H1 (cell line): ENCODE measurements around the gene CFAP157. TPM values are rescaled to one million over a fixed set of nuclear protein-coding genes. Genes with fewer than 3 reads are reported as not detected.

Source experiments
- CTCF ChIA-PET: fragments of 300-600 bp; sonication (Branson Sonifier 250); formaldehyde crosslinking; loops from one replicate; lab custom pipeline; 2021; ENCODE audit not compliant: partially characterized antibody; lab: Charles Lee
- POLR2A ChIA-PET: fragments of 300-600 bp; sonication (Branson Sonifier 250); formaldehyde crosslinking; loops from one replicate; lab custom pipeline; 2021; ENCODE audit warnings: inconsistent platforms; ENCODE audit not compliant: partially characterized antibody; lab: Charles Lee
- DNase-seq, 2 experiments: peaks; one replicate each; pipeline versions ENCODE4 v3.0.0 to v3.0.0-alpha.2; 2010 to 2022; ENCODE audit warnings: low spot score in 2 of 2, low read depth in 1 of 2, mixed read lengths in 1 of 2
- FAIRE-seq: peaks from 2 replicates; lab custom pipeline; 2011; peaks lifted over from hg19 to GRCh38; lab: Jason Lieb, UNC
- H2AFZ ChIP-seq: 2 replicates; pipeline ENCODE4 v1.8.1; 2012; ENCODE audit warnings: low read length, inconsistent platforms
- H2AK5ac ChIP-seq: 2 replicates; pipeline ENCODE4 v1.6.1; 2013; ENCODE audit warnings: low read depth, low read length
- H2BK120ac ChIP-seq: replicated peaks from 2 replicates; pipeline ENCODE3; 2013; ENCODE audit warnings: low read depth, low read length, inconsistent platforms
- H2BK12ac ChIP-seq: 2 replicates; pipeline ENCODE4 v1.6.1; 2013; ENCODE audit warnings: low read depth, low read length
- H2BK15ac ChIP-seq: 2 replicates; pipeline ENCODE4 v1.6.1; 2013; ENCODE audit warnings: low read length
- H2BK20ac ChIP-seq: 2 replicates; pipeline ENCODE4 v1.6.1; 2013; ENCODE audit warnings: low read length
- H2BK5ac ChIP-seq: 2 replicates; pipeline ENCODE4 v1.6.1; 2013; ENCODE audit warnings: low read depth, low read length
- H3K14ac ChIP-seq: 2 replicates; pipeline ENCODE4 v1.6.1; 2013; ENCODE audit warnings: inconsistent platforms; ENCODE audit not compliant: insufficient read length
- H3K18ac ChIP-seq: 2 replicates; pipeline ENCODE4 v1.6.1; 2013; ENCODE audit warnings: low read length; ENCODE audit errors: extremely low read depth
- H3K23ac ChIP-seq: 2 replicates; pipeline ENCODE4 v1.6.1; 2013; ENCODE audit warnings: inconsistent platforms; ENCODE audit not compliant: insufficient read length
- H3K23me2 ChIP-seq: 2 replicates; pipeline ENCODE4 v1.6.1; 2013; ENCODE audit warnings: low read depth, low read length
- H3K27ac ChIP-seq: 2 replicates; pipeline ENCODE4 v1.6.1; 2011; ENCODE audit warnings: low read depth, low read length, inconsistent platforms
- H3K27me3 ChIP-seq, 4 experiments: replicated peaks in 1 of 4; 1 replicate in 1 of 4; 2 replicates in 3 of 4; pipeline versions ENCODE4 v1.6.1 to v1.8.1; 2011 to 2013; ENCODE audit warnings: low read length in 3 of 4, mild to moderate bottlenecking in 3 of 4, inconsistent platforms in 2 of 4, mixed read lengths in 2 of 4, moderate library complexity in 1 of 4; ENCODE audit not compliant: control insufficient read depth in 3 of 4, insufficient read depth in 3 of 4; ENCODE audit errors: extremely low read depth in 1 of 4
- H3K36me3 ChIP-seq, 4 experiments: 2 replicates each; pipeline versions ENCODE4 v1.6.1 to v1.8.1; 2011 to 2013; ENCODE audit warnings: mild to moderate bottlenecking in 4 of 4, low read length in 3 of 4, moderate library complexity in 2 of 4, control low read depth in 1 of 4, inconsistent platforms in 1 of 4; ENCODE audit not compliant: insufficient read depth in 4 of 4, control insufficient read depth in 2 of 4
- H3K4ac ChIP-seq: replicated peaks from 2 replicates; pipeline ENCODE3; 2013; ENCODE audit warnings: low read length, low read depth, mixed read lengths, inconsistent platforms; ENCODE audit not compliant: insufficient read length
- H3K4me1 ChIP-seq, 4 experiments: replicated peaks in 1 of 4; 1 replicate in 1 of 4; 2 replicates in 3 of 4; pipeline versions ENCODE4 v1.6.1 to v1.8.1; 2011 to 2013; ENCODE audit warnings: low read length in 3 of 4, inconsistent platforms in 2 of 4, mixed read lengths in 1 of 4; ENCODE audit not compliant: insufficient read depth in 4 of 4, control insufficient read depth in 3 of 4
- H3K4me2 ChIP-seq, 2 experiments: 2 replicates each; pipeline versions ENCODE4 v1.6.1 to v1.8.1; 2011 to 2013; ENCODE audit warnings: low read depth in 2 of 2, low read length in 2 of 2, control low read depth in 1 of 2, inconsistent platforms in 1 of 2, mild to moderate bottlenecking in 1 of 2; ENCODE audit not compliant: insufficient read depth in 1 of 2
- H3K4me3 ChIP-seq, 4 experiments: fragments of 200-600, 300-600 bp in 1 of 4; sonication (generic), shearing (Covaris generic), sonication (Bioruptor Twin) in 1 of 4; 2 replicates each; pipeline versions ENCODE4 v1.5.1 to v1.8.1; 2011 to 2016; ENCODE audit warnings: low read length in 4 of 4, low read depth in 3 of 4, control low read depth in 2 of 4, inconsistent platforms in 2 of 4, mild to moderate bottlenecking in 2 of 4, mixed read lengths in 1 of 4, moderate library complexity in 1 of 4; ENCODE audit not compliant: insufficient read depth in 2 of 4; ENCODE audit errors: extremely low read depth in 1 of 4
- H3K56ac ChIP-seq: replicated peaks from 2 replicates; pipeline ENCODE3; 2013; ENCODE audit warnings: low read depth, mild to moderate bottlenecking, mixed read lengths, low read length, inconsistent platforms; ENCODE audit not compliant: insufficient read length
- H3K79me1 ChIP-seq: 2 replicates; pipeline ENCODE4 v1.6.1; 2013; ENCODE audit warnings: low read depth, low read length, control low read depth
- H3K79me2 ChIP-seq, 2 experiments: 2 replicates each; pipeline versions ENCODE4 v1.6.1 to v1.8.1; 2012 to 2013; ENCODE audit warnings: low read length in 2 of 2, mild to moderate bottlenecking in 2 of 2, inconsistent platforms in 1 of 2; ENCODE audit not compliant: insufficient read depth in 2 of 2, control insufficient read depth in 1 of 2
- H3K9ac ChIP-seq, 4 experiments: replicated peaks in 1 of 4; 1 replicate in 1 of 4; 2 replicates in 3 of 4; pipeline versions ENCODE4 v1.6.1 to v1.8.1; 2011 to 2013; ENCODE audit warnings: low read depth in 3 of 4, low read length in 3 of 4, control low read depth in 2 of 4, mild to moderate bottlenecking in 2 of 4, moderate library complexity in 2 of 4, inconsistent platforms in 1 of 4; ENCODE audit errors: extremely low read depth in 1 of 4
- H3K9me3 ChIP-seq, 2 experiments: 2 replicates each; pipeline versions ENCODE4 v1.6.1 to v1.8.1; 2012 to 2013; ENCODE audit warnings: mild to moderate bottlenecking in 2 of 2, moderate library complexity in 2 of 2, control low read depth in 1 of 2, inconsistent platforms in 1 of 2, low read depth in 1 of 2, low read length in 1 of 2, mixed read lengths in 1 of 2; ENCODE audit not compliant: insufficient read depth in 2 of 2
- H4K20me1 ChIP-seq, 2 experiments: replicated peaks in 1 of 2; 2 replicates each; pipeline versions ENCODE3 to v1.8.1; 2011 to 2013; ENCODE audit warnings: inconsistent platforms in 2 of 2, low read length in 2 of 2, mild to moderate bottlenecking in 1 of 2; ENCODE audit not compliant: insufficient read depth in 2 of 2, control insufficient read depth in 1 of 2
- H4K5ac ChIP-seq: 2 replicates; pipeline ENCODE4 v1.6.1; 2013; ENCODE audit warnings: low read length, low read depth, mixed read lengths, inconsistent platforms; ENCODE audit not compliant: insufficient read length
- H4K8ac ChIP-seq: 2 replicates; pipeline ENCODE4 v1.8.0; 2013; ENCODE audit warnings: mild to moderate bottlenecking, moderate library complexity, low read length, inconsistent platforms; ENCODE audit not compliant: insufficient read depth; ENCODE audit errors: extremely low read depth
- H4K91ac ChIP-seq: replicated peaks from 2 replicates; pipeline ENCODE3; 2013; ENCODE audit warnings: low read length, mixed read lengths, inconsistent platforms; ENCODE audit not compliant: insufficient read length
- CEBPB ChIP-seq: IDR thresholded peaks from 2 replicates; pipeline ENCODE4 v1.6.1; 2012; ENCODE audit warnings: low read depth, low read length
- CTBP2 ChIP-seq: IDR thresholded peaks from 2 replicates; pipeline ENCODE4 v1.7.0; 2011; ENCODE audit warnings: borderline replicate concordance, mild to moderate bottlenecking, moderate library complexity, mixed read lengths, low read length; ENCODE audit not compliant: insufficient read depth, insufficient read length
- HDAC6 ChIP-seq: IDR thresholded peaks from one replicate; pipeline ENCODE4 v1.7.1; 2012; ENCODE audit warnings: low read depth, mild to moderate bottlenecking, inconsistent platforms, low read length, moderate library complexity
- KDM1A ChIP-seq: fragments of 200-600, 300-600 bp; sonication (generic); IDR thresholded peaks from 2 replicates; pipeline ENCODE4 v1.7.1; 2016; ENCODE audit warnings: mild to moderate bottlenecking, low read length, borderline replicate concordance
- KDM5A ChIP-seq: fragments of 200-600 bp; IDR thresholded peaks from 2 replicates; pipeline ENCODE4 v1.7.1; 2012; ENCODE audit warnings: mild to moderate bottlenecking, low read length, inconsistent platforms, mixed read lengths
- PHF8 ChIP-seq: fragments of 200-600 bp; sonication (generic); conservative IDR thresholded peaks from 2 replicates; pipeline ENCODE4 v1.7.1; 2012; ENCODE audit warnings: low read depth, mild to moderate bottlenecking, inconsistent platforms, low read length, moderate library complexity
- RNF2 ChIP-seq: fragments of 200-900, 300-1000 bp; sonication (generic); IDR thresholded peaks from 2 replicates; pipeline ENCODE4 v1.7.1; 2016; ENCODE audit warnings: borderline replicate concordance, low read depth, mild to moderate bottlenecking, antibody characterized with exemption, low read length; ENCODE audit not compliant: poor library complexity, severe bottlenecking; ENCODE audit errors: missing control alignments
- RXRA ChIP-seq: IDR thresholded peaks from 2 replicates; pipeline ENCODE4 v1.6.1; 2011; ENCODE audit warnings: low read depth, mild to moderate bottlenecking, low read length, moderate library complexity; ENCODE audit not compliant: insufficient read depth
- SAP30 ChIP-seq: fragments of 300-600 bp; sonication (generic); IDR thresholded peaks from 2 replicates; pipeline ENCODE4 v1.7.1; 2012; ENCODE audit warnings: low read length, moderate library complexity, mild to moderate bottlenecking, inconsistent platforms; ENCODE audit not compliant: insufficient read depth, insufficient replicate concordance
- SUZ12 ChIP-seq: fragments of 200-600 bp; sonication (generic); IDR thresholded peaks from 2 replicates; pipeline ENCODE4 v1.6.1; 2012; ENCODE audit warnings: mild to moderate bottlenecking, inconsistent platforms, low read length, moderate library complexity, mixed read lengths
- TAF1 ChIP-seq: IDR thresholded peaks from 2 replicates; pipeline ENCODE4 v1.6.1; 2011; ENCODE audit warnings: mild to moderate bottlenecking, low read depth, low read length
- TEAD4 ChIP-seq: IDR thresholded peaks from 2 replicates; pipeline ENCODE4 v1.6.1; 2012; ENCODE audit warnings: low read depth, low read length, inconsistent platforms, mixed read lengths
- WGBS, 2 experiments: shearing (Covaris generic) in 1 of 2; methylation state at CpG; one replicate each; pipeline versions ENCODE4 v1.1.6 to v1.1.7; 2013 to 2015; ENCODE audit warnings: low lambda C conversion rate in 2 of 2, mixed read lengths in 2 of 2, inconsistent platforms in 1 of 2, low coverage in 1 of 2, missing lambda C conversion rate in 1 of 2; ENCODE audit not compliant: insufficient replicate concordance in 2 of 2, insufficient coverage in 1 of 2, insufficient read length in 1 of 2; ENCODE audit errors: extremely low coverage in 1 of 2, missing lambda C conversion rate in 1 of 2; 5-methylcytosine and 5-hydroxymethylcytosine counted together
- polyA plus RNA-seq, 7 experiments: library from polyadenylated mRNA; depleted of rRNA in 3 of 7; stranded (reverse) in 5 of 7; unstranded in 2 of 7; fragments of >200 nt in 5 of 7; fragments of 200-250 nt in 2 of 7; gene quantifications; 1 replicate in 5 of 7; 2 replicates in 1 of 7; 4 replicates in 1 of 7; pipeline versions ENCODE4 v1.2.1 to v1.2.3, GENCODE V29; 2011 to 2013; ENCODE audit warnings: missing spikeins in 2 of 7, mixed read lengths in 2 of 7
- total RNA-seq: library from RNA; stranded (reverse); fragmentation: NEBNext Ultra II Directional; extraction: Animal tissue kit (Norgen Biotek cat#: 25700); gene quantifications from 2 replicates; pipeline ENCODE4 v1.2.1, GENCODE V29; 2021

The CFAP157 gene
- total and polyA plus RNA-seq, 2 of the 8 experiments (the other 6 are each of a cell fraction or from before 2014, with no cell fraction given), result not detected

DNA sequence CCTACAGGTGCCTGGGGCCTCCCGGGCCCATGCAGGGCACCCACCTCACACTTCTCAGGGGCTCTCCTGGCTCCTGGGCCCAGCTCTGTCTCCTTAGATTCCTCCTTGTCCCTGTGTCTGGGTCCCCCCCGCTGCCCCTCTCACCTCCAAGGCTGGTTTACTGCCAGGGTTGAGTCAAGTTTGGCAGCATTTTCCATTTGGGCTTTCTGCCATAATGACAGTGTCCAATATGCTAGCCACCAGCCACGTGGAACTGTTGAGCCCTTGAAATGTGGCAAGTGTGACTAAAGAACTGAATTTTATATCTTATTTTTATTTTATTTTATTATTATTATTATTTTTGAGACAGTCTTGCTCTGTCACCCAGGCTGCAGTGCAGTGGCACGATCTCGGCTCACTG lies 11.0 kb downstream of the CFAP157 start:
- Histone ChIP-seq H2BK120ac (no peak overlapping the region), H3K79me1 (no peaks in the 10 kb centered on the region; the same call in 1 of the 2 replicates), H4K20me1 (peaks cover 0 to 3% of the 10 kb centered on the region in 2 experiments), H3K4me3 (no peak overlapping the region), H3K23ac (no peak overlapping the region), H3K9me3 (no peaks in the 10 kb centered on the region), H3K9ac (no peak overlapping the region), H3K23me2 (peaks cover 10% of the 10 kb centered on the region; the same call in 1 of the 2 replicates), H3K4ac (no peak overlapping the region), H3K18ac (no peak overlapping the region), H2BK5ac (no peak overlapping the region), H3K14ac (no peak overlapping the region), H3K56ac (no peak overlapping the region), H4K5ac (no peak overlapping the region), H3K27me3 (0 out of 7 replicates have a peak, but pooled peaks cover 0 to 2% (median 0%) of the 10 kb centered on the region in 4 experiments), H3K27ac (no peak overlapping the region), H3K4me2 (no peak overlapping the region), H4K91ac (no peak overlapping the region), H4K8ac (no peak overlapping the region), H2BK15ac (no peak overlapping the region), H3K4me1 (peaks cover 0 to 20% (median 13%) of the 10 kb centered on the region in 4 experiments; a peak in 6 of 7 replicates), H2BK12ac (no peak overlapping the region), H3K79me2 (no peaks in the 10 kb centered on the region), H2AK5ac (no peak overlapping the region), H2BK20ac (no peak overlapping the region), H2AFZ (no peak overlapping the region), H3K36me3 (no peaks in the 10 kb centered on the region)
- WGBS, 2 experiments, result 89% methylated on average over 5 of the region's 5 CpGs; no CpG with 5 or more reads in 1 of the 2 experiments
- CTCF ChIA-PET, result interaction anchor here (0.8 to 3.3 kb wide), 4 partner anchors 9 to 109 kb away, joined by 3 to 24 read pairs (median 3); partner anchors contain the start of gene TOR2A
- no peak for FAIRE-seq
- POLR2A ChIA-PET, result interaction anchor here (0.6 kb wide), 1 partner anchor 97 kb away, joined by 3 read pairs; no protein-coding TSS in a partner anchor
- no peak for DNase-seq
- TF ChIP-seq SAP30 (no peak), TAF1 (no peak), HDAC6 (no peak), RNF2 (no peak), KDM1A (no peak), KDM5A (no peak), RXRA (no peak), TEAD4 (no peak), SUZ12 (no peak), PHF8 (no peak), CTBP2 (no peak), CEBPB (no peak)
